IPS-18c (cell line): ENCODE results near the gene KCNIP4.

ENCODE experiments used
- H3K4me3 ChIP-seq: 2 replicates; pipeline ENCODE4 v1.7.0; 2013; ENCODE audit warnings: low read depth, mild to moderate bottlenecking, low read length, moderate library complexity; ENCODE audit not compliant: insufficient read depth
- H3K9me3 ChIP-seq: one replicate; pipeline ENCODE4 v1.6.1; 2013; ENCODE audit warnings: mild to moderate bottlenecking, low read length, moderate library complexity; ENCODE audit not compliant: control insufficient read depth, insufficient read depth

KCNIP4 gene

GRCh38 chr4:21879187-21879586 is 69.4 kb downstream of the KCNIP4 start:
- Histone ChIP-seq H3K9me3 (no peaks in the 10 kb centered on the region), H3K4me3 (no peak overlapping the region)

- Histone ChIP-seq H3K4me3 (no peak overlapping the region), H3K9me3 (no peaks in the 10 kb centered on the region)
These were observed 71.9 kb downstream of the KCNIP4 start for GRCh38 chr4:21876711-21877110.

GRCh38 chr4:21873145-21873544 is 75.4 kb downstream of the KCNIP4 start:
- Histone ChIP-seq H3K9me3 (no peaks in the 10 kb centered on the region), H3K4me3 (no peak overlapping the region)

- H3K9me3 ChIP-seq = no peaks in the 10 kb centered on the region
- H3K4me3 ChIP-seq = no peak overlapping the region
These were observed 76.5 kb downstream of the KCNIP4 start for GRCh38 chr4:21872101-21872500.

GRCh38 chr4:21869978-21870745 is 78.4 kb downstream of the KCNIP4 start:
- Histone ChIP-seq H3K9me3 (no peaks in the 10 kb centered on the region), H3K4me3 (no peak overlapping the region)

GRCh38 chr4:21864686-21865085 is 83.9 kb downstream of the KCNIP4 start:
- no peaks in the 10 kb centered on the region for H3K9me3 ChIP-seq
- no peak overlapping the region for H3K4me3 ChIP-seq

GRCh38 chr4:21862917-21863316 is 85.7 kb downstream of the KCNIP4 start:
- no peaks in the 10 kb centered on the region for H3K9me3 ChIP-seq
- H3K4me3 ChIP-seq = no peak overlapping the region

- peaks cover 4% of the 10 kb centered on the region for H3K9me3 ChIP-seq
- no peak overlapping the region for H3K4me3 ChIP-seq
These were observed 89.6 kb downstream of the KCNIP4 start for GRCh38 chr4:21858971-21859370.

- H3K9me3 ChIP-seq = peaks cover 4% of the 10 kb centered on the region
- no peak overlapping the region for H3K4me3 ChIP-seq
These were observed 91.8 kb downstream of the KCNIP4 start for GRCh38 chr4:21856754-21857153.

- Histone ChIP-seq H3K9me3 (peaks cover 4% of the 10 kb centered on the region), H3K4me3 (no peak overlapping the region)
These were observed 92.3 kb downstream of the KCNIP4 start for GRCh38 chr4:21856301-21856700.

GRCh38 chr4:21849077-21849476 is 99.5 kb downstream of the KCNIP4 start:
- H3K4me3 ChIP-seq = no peak overlapping the region

GRCh38 chr4:21848021-21848420 is 100.6 kb downstream of the KCNIP4 start:
- Histone ChIP-seq H3K9me3 (no peaks in the 10 kb centered on the region), H3K4me3 (no peak overlapping the region)

More at GRCh38 chr4:21849077-21849476, 99.5 kb downstream of the KCNIP4 start:
- H3K9me3 ChIP-seq = no peaks in the 10 kb centered on the region

- H3K9me3 ChIP-seq = no peaks in the 10 kb centered on the region
- no peak overlapping the region for H3K4me3 ChIP-seq
These were observed 102.9 kb downstream of the KCNIP4 start for GRCh38 chr4:21845663-21846062.

- Histone ChIP-seq H3K9me3 (peaks cover 2% of the 10 kb centered on the region), H3K4me3 (no peak overlapping the region)
These were observed 112.9 kb downstream of the KCNIP4 start for GRCh38 chr4:21835712-21836111.

- Histone ChIP-seq H3K4me3 (no peak overlapping the region), H3K9me3 (peaks cover 2% of the 10 kb centered on the region)
These were observed 118.3 kb downstream of the KCNIP4 start for GRCh38 chr4:21830272-21830671.

GRCh38 chr4:21827575-21827974 is 121.0 kb downstream of the KCNIP4 start:
- Histone ChIP-seq H3K4me3 (no peak overlapping the region), H3K9me3 (peaks cover 2% of the 10 kb centered on the region)

GRCh38 chr4:21826071-21826470 is 122.5 kb downstream of the KCNIP4 start:
- no peak overlapping the region for H3K4me3 ChIP-seq

GRCh38 chr4:21819086-21819485 is 129.5 kb downstream of the KCNIP4 start:
- Histone ChIP-seq H3K4me3 (no peak overlapping the region), H3K9me3 (no peaks in the 10 kb centered on the region)

More at GRCh38 chr4:21826071-21826470, 122.5 kb downstream of the KCNIP4 start:
- H3K9me3 ChIP-seq = no peaks in the 10 kb centered on the region
